WTC11 (cell line): ENCODE measurements around the gene SPDYC. TPM values are rescaled to one million over a fixed set of nuclear protein-coding genes. Genes with fewer than 3 reads are reported as not detected.

ENCODE experiments used
- ATAC-seq: fragments of 200-7000 bp; cut with Tn5 transposase; 2 replicates; pipeline ENCODE4 v1.10.0; 2021; ENCODE audit warnings: mild to moderate bottlenecking, moderate library complexity
- CTCF ChIA-PET: fragments of 300-600 bp; sonication (Branson Sonifier 250); formaldehyde crosslinking; loops from one replicate; lab custom pipeline; 2021; ENCODE audit warnings: antibody characterized with exemption; lab: Charles Lee
- POLR2A ChIA-PET: fragments of 350-600 bp; sonication (Branson Sonifier 250); formaldehyde crosslinking; loops from one replicate; lab custom pipeline; 2021; ENCODE audit warnings: antibody characterized with exemption; lab: Charles Lee
- DNase-seq: peaks from one replicate; pipeline ENCODE4 v3.0.0; 2021; ENCODE audit warnings: low spot score
- H3K27ac Mint-ChIP-seq: 2 replicates; pipeline ENCODE4 v1.8.0; 2021; ENCODE audit warnings: mixed read lengths
- H3K27me3 Mint-ChIP-seq: 2 replicates; pipeline ENCODE4 v1.8.0; 2021; ENCODE audit warnings: low read depth, mild to moderate bottlenecking, moderate library complexity, mixed read lengths
- H3K36me3 Mint-ChIP-seq: 2 replicates; pipeline ENCODE4 v1.8.0; 2021; ENCODE audit warnings: mixed read lengths
- H3K4me1 Mint-ChIP-seq: 2 replicates; pipeline ENCODE4 v1.8.0; 2022; ENCODE audit warnings: mixed read lengths
- H3K4me3 Mint-ChIP-seq: 2 replicates; pipeline ENCODE4 v1.8.0; 2021; ENCODE audit warnings: mild to moderate bottlenecking, moderate library complexity, mixed read lengths
- H3K9me3 Mint-ChIP-seq: 2 replicates; pipeline ENCODE4 v1.8.0; 2021; ENCODE audit warnings: mixed read lengths
- ATF2 ChIP-seq: sonication (generic); formaldehyde crosslinking; IDR thresholded peaks from 2 replicates; pipeline ENCODE4 v1.8.1; 2022; ENCODE audit warnings: low read depth, missing genetic modification reagents, borderline replicate concordance
- ATF6 ChIP-seq: sonication (generic); formaldehyde crosslinking; IDR thresholded peaks from 2 replicates; pipeline ENCODE4 v1.8.1; 2023; ENCODE audit warnings: mild to moderate bottlenecking, missing genetic modification reagents
- CDX4 ChIP-seq: fragments of 250-450 bp; sonication (Bioruptor Pico); IDR thresholded peaks from 2 replicates; pipeline ENCODE4 v1.9.0; 2021; ENCODE audit warnings: moderate library complexity, mild to moderate bottlenecking, inconsistent platforms, borderline replicate concordance
- ELF4 ChIP-seq: sonication (generic); formaldehyde crosslinking; IDR thresholded peaks from 2 replicates; pipeline ENCODE4 v1.8.1; 2022; ENCODE audit warnings: low read depth, mild to moderate bottlenecking, moderate library complexity, missing genetic modification reagents
- ERG ChIP-seq: fragments of 250-450 bp; sonication (Bioruptor Pico); IDR thresholded peaks from 2 replicates; pipeline ENCODE4 v1.8.0; 2021; ENCODE audit warnings: mild to moderate bottlenecking
- MLX ChIP-seq: sonication (generic); formaldehyde crosslinking; IDR thresholded peaks from 2 replicates; pipeline ENCODE4 v1.8.1; 2023; ENCODE audit warnings: mild to moderate bottlenecking, missing genetic modification reagents, moderate library complexity
- NR3C1 ChIP-seq: sonication (generic); formaldehyde crosslinking; conservative IDR thresholded peaks from 2 replicates; pipeline ENCODE4 v1.8.1; 2023; ENCODE audit warnings: low read depth, mild to moderate bottlenecking, missing genetic modification reagents
- PRDM15 ChIP-seq: sonication (generic); formaldehyde crosslinking; IDR thresholded peaks from 2 replicates; pipeline ENCODE4 v1.8.0; 2022; ENCODE audit warnings: missing genetic modification reagents
- RELA ChIP-seq: sonication (generic); formaldehyde crosslinking; IDR thresholded peaks from 2 replicates; pipeline ENCODE4 v1.8.1; 2022; ENCODE audit warnings: missing genetic modification reagents, mild to moderate bottlenecking, borderline replicate concordance
- RORB ChIP-seq: fragments of 250-450 bp; sonication (Bioruptor Pico); IDR thresholded peaks from 2 replicates; pipeline ENCODE4 v1.9.0; 2021; ENCODE audit warnings: mild to moderate bottlenecking
- SMAD4 ChIP-seq: sonication (generic); formaldehyde crosslinking; IDR thresholded peaks from 2 replicates; pipeline ENCODE4 v1.8.0; 2022; ENCODE audit warnings: mild to moderate bottlenecking, missing genetic modification reagents
- SOX15 ChIP-seq: fragments of 250-450 bp; sonication (Bioruptor Pico); IDR thresholded peaks from 2 replicates; pipeline ENCODE4 v1.9.0; 2021; ENCODE audit warnings: mild to moderate bottlenecking
- ZNF317 ChIP-seq: sonication (generic); formaldehyde crosslinking; IDR thresholded peaks from 2 replicates; pipeline ENCODE4 v1.8.1; 2023; ENCODE audit warnings: low read depth, mild to moderate bottlenecking, moderate library complexity, missing genetic modification reagents, borderline replicate concordance
- ZNF396 ChIP-seq: fragments of 250-450 bp; sonication (Bioruptor Pico); IDR thresholded peaks from 2 replicates; pipeline ENCODE4 v1.8.0; 2021; ENCODE audit warnings: mild to moderate bottlenecking, moderate library complexity, borderline replicate concordance
- ZNF416 ChIP-seq: fragments of 250-450 bp; sonication (Bioruptor Pico); IDR thresholded peaks from 2 replicates; pipeline ENCODE4 v1.9.0; 2021; ENCODE audit warnings: mild to moderate bottlenecking, inconsistent platforms
- ZNF425 ChIP-seq: fragments of 250-450 bp; sonication (Bioruptor Pico); conservative IDR thresholded peaks from 2 replicates; pipeline ENCODE4 v1.9.0; 2021; ENCODE audit warnings: mild to moderate bottlenecking
- total RNA-seq: library from RNA; stranded (reverse); gene quantifications from 3 replicates; pipeline ENCODE4 v1.2.3, GENCODE V29; 2021

Gene SPDYC
- total RNA-seq, 1 experiment from 2014 or later, result 0.35 TPM

- ATAC-seq (no peak), DNase-seq (no peak)
- Mint-ChIP-seq H3K4me3 (no peak overlapping the region), H3K27ac (0 out of 2 replicates have a peak overlapping the region, but pooled peaks have one; percentile 63), H3K9me3 (no peaks in the 10 kb centered on the region), H3K27me3 (no peaks in the 10 kb centered on the region), H3K36me3 (peaks cover 39% of the 10 kb centered on the region), H3K4me1 (peaks cover 31% of the 10 kb centered on the region)
- ChIA-PET CTCF (interaction anchor here (1.0 to 6.3 kb wide), 2 partner anchors 39 to 43 kb away, joined by 3 to 82 read pairs; no protein-coding TSS in a partner anchor), POLR2A (no interaction called here)
- no peak for TF ChIP-seq CDX4 (CRISPR knock-in tag)
Measured at GRCh38 chr11:65207918-65208784, 38.1 kb downstream of the SPDYC start.

- H3K4me3 Mint-ChIP-seq, result no peak overlapping the region
- ATAC-seq, result no peak
- H3K4me1 Mint-ChIP-seq, result peaks cover 33% of the 10 kb centered on the region
- peak; percentile 4 for DNase-seq
- peaks cover 39% of the 10 kb centered on the region for H3K36me3 Mint-ChIP-seq
- ChIA-PET POLR2A (no interaction called here), CTCF (interaction anchor here (6.3 kb wide), 1 partner anchor 43 kb away, joined by 82 read pairs; no protein-coding TSS in a partner anchor)
- TF ChIP-seq ZNF317, result no peak
- no peak for TF ChIP-seq RELA
- no peak for TF ChIP-seq ATF2 (CRISPR knock-in tag)
- no peak for TF ChIP-seq ERG
- TF ChIP-seq MLX (CRISPR knock-in tag), result no peak
- no peak for TF ChIP-seq RORB
- TF ChIP-seq ZNF396 (CRISPR knock-in tag), result no peak
- no peak for TF ChIP-seq ZNF425
- no peak for TF ChIP-seq ATF6 (CRISPR knock-in tag)
- TF ChIP-seq PRDM15 (CRISPR knock-in tag), result no peak
- TF ChIP-seq NR3C1 (CRISPR knock-in tag), result no peak
- TF ChIP-seq ZNF416 (CRISPR knock-in tag), result no peak
- no peak for TF ChIP-seq SOX15 (CRISPR knock-in tag)
- TF ChIP-seq ELF4, result no peak
- no peak for TF ChIP-seq SMAD4
- H3K27ac Mint-ChIP-seq, result peak overlapping the region; percentile 5; the same call in 1 of the 2 replicates
- no peaks in the 10 kb centered on the region for H3K27me3 Mint-ChIP-seq
- no peaks in the 10 kb centered on the region for H3K9me3 Mint-ChIP-seq
Measured at GRCh38 chr11:65208785-65209710, 39.0 kb downstream of the SPDYC start.
